ENCODE data around the gene RNU2-63P. TPM values are rescaled to one million over a fixed set of nuclear protein-coding genes. Genes with fewer than 3 reads are reported as not detected.

Gene RNU2-63P
- total and polyA plus RNA-seq, 2 of the 8 experiments (the other 6 are each of a cell fraction or from before 2014, with no cell fraction given): 6.6 TPM; not detected in 1

GRCh38 chr2:88010136-88010535 lies 6.2 kb downstream of the RNU2-63P start:
- Histone ChIP-seq H3K23ac (ENCODE audit: insufficient read length) (no peak overlapping the region), H3K9me3 (ENCODE audit: insufficient read depth in 2 of 2, low read depth in 1 of 2, low read length in 1 of 2) (no peaks in the 10 kb centered on the region), H3K4ac (replicated peaks; ENCODE audit: insufficient read length, low read depth, low read length) (no peak overlapping the region), H3K9ac (replicated peaks in 1 of 4; ENCODE audit: extremely low read depth in 1 of 4, low read depth in 3 of 4, low read length in 3 of 4) (no peak overlapping the region), H3K56ac (replicated peaks; ENCODE audit: insufficient read length, low read depth, low read length) (no peak overlapping the region), H3K4me1 (replicated peaks in 1 of 4; ENCODE audit: control insufficient read depth in 3 of 4, insufficient read depth in 4 of 4, low read length in 3 of 4) (0 out of 7 replicates have a peak, but pooled peaks cover 0 to 2% (median 0%) of the 10 kb centered on the region in 4 experiments), H2BK12ac (ENCODE audit: low read depth, low read length) (no peak overlapping the region), H3K79me1 (ENCODE audit: low read depth, low read length) (no peaks in the 10 kb centered on the region), H3K4me3 (ENCODE audit: extremely low read depth in 1 of 4, insufficient read depth in 2 of 4, low read depth in 3 of 4, low read length in 4 of 4) (no peak overlapping the region), H3K27ac (ENCODE audit: low read depth, low read length) (no peak overlapping the region), H2BK120ac (replicated peaks; ENCODE audit: low read depth, low read length) (no peak overlapping the region), H3K27me3 (replicated peaks in 1 of 4; ENCODE audit: control insufficient read depth in 3 of 4, extremely low read depth in 1 of 4, insufficient read depth in 3 of 4, low read length in 3 of 4) (no peaks in the 10 kb centered on the region), H3K79me2 (ENCODE audit: control insufficient read depth in 1 of 2, insufficient read depth in 2 of 2, low read length in 2 of 2) (no peaks in the 10 kb centered on the region), H2AFZ (ENCODE audit: low read length) (no peak overlapping the region), H2AK5ac (ENCODE audit: low read depth, low read length) (no peak overlapping the region), H2BK20ac (ENCODE audit: low read length) (no peak overlapping the region), H3K36me3 (ENCODE audit: control insufficient read depth in 2 of 4, insufficient read depth in 4 of 4, low read length in 3 of 4) (no peaks in the 10 kb centered on the region), H4K8ac (ENCODE audit: extremely low read depth, insufficient read depth, low read length) (no peak overlapping the region), H4K91ac (replicated peaks; ENCODE audit: insufficient read length, low read length) (no peak overlapping the region), H4K20me1 (replicated peaks in 1 of 2; ENCODE audit: control insufficient read depth in 1 of 2, insufficient read depth in 2 of 2, low read length in 2 of 2) (no peaks in the 10 kb centered on the region), H4K5ac (ENCODE audit: insufficient read length, low read depth, low read length) (no peak overlapping the region), H2BK15ac (ENCODE audit: low read length) (no peak overlapping the region), H3K18ac (ENCODE audit: extremely low read depth, low read length) (no peak overlapping the region), H3K14ac (ENCODE audit: insufficient read length) (no peak overlapping the region), H3K23me2 (ENCODE audit: low read depth, low read length) (no peaks in the 10 kb centered on the region), H2BK5ac (ENCODE audit: low read depth, low read length) (no peak overlapping the region), H3K4me2 (ENCODE audit: insufficient read depth in 1 of 2, low read depth in 2 of 2, low read length in 2 of 2) (no peak overlapping the region)
- 81% methylated on average over 1 of the region's 1 CpG; no CpG with 5 or more reads in 1 of the 2 experiments for WGBS, 2 experiments (ENCODE audit: extremely low coverage in 1 of 2, insufficient coverage in 1 of 2, insufficient read length in 1 of 2, insufficient replicate concordance in 2 of 2, low coverage in 1 of 2, low lambda C conversion rate in 2 of 2, missing lambda C conversion rate in 1 of 2)
- CTCF ChIA-PET (ENCODE audit: partially characterized antibody): interaction anchor here (0.7 to 2.5 kb wide), 7 partner anchors 8 to 152 kb away, joined by 3 to 9 read pairs (median 3); no protein-coding TSS in a partner anchor
- FAIRE-seq (no peak), DNase-seq (ENCODE audit: low read depth in 1 of 2, low spot score in 2 of 2) (no peak)
- POLR2A ChIA-PET (ENCODE audit: partially characterized antibody): interaction anchor here (0.7 to 1.4 kb wide), 4 partner anchors 10 to 168 kb away, joined by 3 to 6 read pairs (median 3); no protein-coding TSS in a partner anchor
- no peak for TF ChIP-seq BRCA1 (IDR thresholded peaks at IDR 0.05; ENCODE audit: low read depth, low read length)
- peak in 1 of 3 experiments; percentile 8; a peak in 1 of 4 replicates for TF ChIP-seq CTCF (IDR thresholded peaks at IDR 0.05; ENCODE audit: control extremely low read depth in 1 of 3, insufficient read depth in 1 of 3, low read depth in 1 of 3, low read length in 3 of 3)
- no peak for TF ChIP-seq TAF1 (IDR thresholded peaks at IDR 0.05; ENCODE audit: low read depth, low read length)
- TF ChIP-seq RAD21 (IDR thresholded peaks at IDR 0.05 in 1 of 2, conservative IDR thresholded peaks at IDR 0.05 in 1 of 2; ENCODE audit: low read depth in 2 of 2, low read length in 2 of 2): peak; percentile 31 to 50

All from H1 (cell line).